MCF 10A (cell line): ENCODE results near the gene GRIK2. TPM values are rescaled to one million over a fixed set of nuclear protein-coding genes. Genes with fewer than 3 reads are reported as not detected.

Experiments used
- BruUV-seq: library from RNA; stranded (reverse); fragments of 400-500 nt; replicated peaks from 2 replicates; lab custom pipeline; 2021; lab: Mats Ljungman, UMichigan
- CTCF ChIA-PET: fragments of 300-600 bp; sonication (Branson Sonifier 250); formaldehyde crosslinking; extraction: SDS; loops from one replicate; lab custom pipeline; 2021; ENCODE audit warnings: antibody characterized with exemption, inconsistent platforms; lab: Yijun Ruan, JAX
- POLR2A ChIA-PET: fragments of 300-600, 350-650 bp; sonication (Branson Sonifier 250); formaldehyde crosslinking; extraction: SDS; loops from one replicate; lab custom pipeline; 2020; ENCODE audit warnings: antibody characterized with exemption, inconsistent platforms; lab: Yijun Ruan, JAX
- DNase-seq: peaks from one replicate; pipeline ENCODE4 v3.0.0-alpha.2; 2018; ENCODE audit not compliant: unreplicated experiment
- H3K27ac Mint-ChIP-seq: one replicate; pipeline ENCODE4 v1.8.0; 2022; ENCODE audit warnings: mild to moderate bottlenecking, low read depth, mixed read lengths; ENCODE audit not compliant: unreplicated experiment
- H3K27me3 Mint-ChIP-seq: one replicate; pipeline ENCODE4 v1.8.0; 2022; ENCODE audit warnings: mixed read lengths; ENCODE audit not compliant: insufficient read depth, unreplicated experiment
- H3K36me3 Mint-ChIP-seq: one replicate; pipeline ENCODE4 v1.8.0; 2022; ENCODE audit warnings: mild to moderate bottlenecking, moderate library complexity, mixed read lengths; ENCODE audit not compliant: insufficient read depth, unreplicated experiment
- H3K4me1 Mint-ChIP-seq: one replicate; pipeline ENCODE4 v1.8.0; 2022; ENCODE audit warnings: mixed read lengths; ENCODE audit not compliant: insufficient read depth, unreplicated experiment
- H3K4me3 Mint-ChIP-seq: one replicate; pipeline ENCODE4 v1.8.0; 2022; ENCODE audit warnings: mild to moderate bottlenecking, moderate library complexity, mixed read lengths; ENCODE audit not compliant: unreplicated experiment
- H3K9me3 Mint-ChIP-seq: one replicate; pipeline ENCODE4 v1.8.0; 2022; ENCODE audit warnings: mixed read lengths; ENCODE audit not compliant: unreplicated experiment
- CTCF ChIP-seq: fragments of 200-600 bp; IDR thresholded peaks from one replicate; pipeline ENCODE4 v1.8.0; 2022; ENCODE audit warnings: antibody characterized with exemption, mild to moderate bottlenecking; ENCODE audit not compliant: unreplicated experiment
- intact Hi-C: fragments of 100-400 bp; cut with micrococcal nuclease; formaldehyde crosslinking; loops from 2 replicates; pipeline ENCODE4 v1.14.1; 2022
- total RNA-seq: library from RNA; stranded (reverse); gene quantifications from 2 replicates; pipeline ENCODE4 v1.2.3, GENCODE V29; 2022

GRIK2 gene
- total RNA-seq, 1 experiment from 2014 or later = 0.89 TPM

- Mint-ChIP-seq H3K27me3 (no peaks in the 10 kb centered on the region), H3K9me3 (no peaks in the 10 kb centered on the region), H3K36me3 (no peaks in the 10 kb centered on the region), H3K27ac (no peak overlapping the region), H3K4me3 (no peak overlapping the region), H3K4me1 (peaks cover 7% of the 10 kb centered on the region)
- DNase-seq = no peak
- ChIA-PET CTCF (no interaction called here), POLR2A (no interaction called here)
- TF ChIP-seq CTCF = no peak
- intact Hi-C loops = no loop called here
- BruUV-seq = no TSS peak
These were observed 116.0 kb downstream of the GRIK2 start for GRCh38 chr6:101509536-101509935.

GRCh38 chr6:101513181-101513580 lies 119.7 kb downstream of the GRIK2 start:
- Mint-ChIP-seq H3K9me3 (no peaks in the 10 kb centered on the region), H3K4me1 (peaks cover 7% of the 10 kb centered on the region), H3K27me3 (no peaks in the 10 kb centered on the region), H3K27ac (no peak overlapping the region), H3K4me3 (no peak overlapping the region), H3K36me3 (no peaks in the 10 kb centered on the region)
- intact Hi-C loops = no loop called here
- BruUV-seq = no TSS peak
- ChIA-PET CTCF (interaction anchor here (0.7 to 1.1 kb wide), 2 partner anchors 11 to 417 kb away, joined by 3 read pairs; no protein-coding TSS in a partner anchor), POLR2A (no interaction called here)
- DNase-seq = no peak
- TF ChIP-seq CTCF = no peak

GRCh38 chr6:101516578-101516977 lies 123.1 kb downstream of the GRIK2 start:
- Mint-ChIP-seq H3K4me3 (no peak overlapping the region), H3K4me1 (peaks cover 7% of the 10 kb centered on the region), H3K9me3 (no peaks in the 10 kb centered on the region), H3K36me3 (no peaks in the 10 kb centered on the region), H3K27me3 (no peaks in the 10 kb centered on the region), H3K27ac (no peak overlapping the region)
- POLR2A ChIA-PET = no interaction called here
- TF ChIP-seq CTCF = no peak
- intact Hi-C loops = no loop called here
- CTCF ChIA-PET = no interaction called here
- BruUV-seq = no TSS peak
- no peak for DNase-seq

GRCh38 chr6:101517632-101518031 lies 124.1 kb downstream of the GRIK2 start:
- Mint-ChIP-seq H3K9me3 (no peaks in the 10 kb centered on the region), H3K4me1 (peaks cover 7% of the 10 kb centered on the region), H3K27me3 (no peaks in the 10 kb centered on the region), H3K4me3 (no peak overlapping the region), H3K36me3 (no peaks in the 10 kb centered on the region), H3K27ac (no peak overlapping the region)
- no TSS peak for BruUV-seq
- DNase-seq = no peak
- intact Hi-C loops = no loop called here
- TF ChIP-seq CTCF = no peak
- ChIA-PET CTCF (no interaction called here), POLR2A (no interaction called here)
